NCI-H1436 (cell line): Measurements from ENCODE around the gene ERBB4.
"Not testable (repeated sequence)": the region's sequence is repeated elsewhere in the genome, so short reads cannot be mapped to it uniquely, and the experiment has no call there.

Source experiments
- DNase-seq: peaks from one replicate; lab custom pipeline; 2025; lab: John Stamatoyannopoulos, UW

The ERBB4 gene

DNA sequence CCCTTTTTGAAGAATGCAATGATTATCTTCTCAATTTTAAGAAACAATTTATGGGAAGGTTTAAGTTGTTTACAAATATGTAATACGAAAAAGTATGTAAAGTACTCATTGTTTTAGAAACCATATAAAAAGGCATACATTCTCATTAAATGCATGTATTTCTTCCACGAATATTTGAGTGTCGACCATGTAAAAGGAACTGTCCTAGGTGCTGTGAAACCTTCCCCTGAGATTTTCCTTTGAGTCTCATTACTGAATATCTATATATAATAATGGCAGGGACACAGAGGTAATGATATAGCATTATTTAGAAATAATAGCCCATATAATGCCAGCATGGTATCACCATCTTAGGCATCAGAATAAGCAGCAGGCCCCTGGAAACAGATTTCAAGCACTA, 239.3 kb downstream of the ERBB4 start:
- DNase-seq, result no peak

DNA sequence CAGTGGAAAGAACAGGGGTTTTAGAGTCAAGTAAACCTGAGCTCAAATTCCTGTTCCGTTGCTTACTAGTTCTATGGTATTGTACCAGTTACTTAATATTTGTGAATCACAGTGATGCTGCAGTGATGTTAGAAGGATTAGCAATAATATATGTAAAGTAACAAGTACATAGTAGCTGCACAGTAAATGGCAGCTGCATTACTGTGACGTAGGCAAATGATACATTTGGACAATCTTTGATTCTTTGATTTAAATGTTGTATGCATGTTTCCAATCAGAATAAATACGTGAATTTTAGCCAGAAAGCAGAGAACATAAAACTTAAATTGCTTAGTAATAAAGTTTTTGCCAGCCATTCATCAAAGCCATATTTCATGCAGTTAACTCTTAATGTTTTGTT, 243.0 kb downstream of the ERBB4 start:
- DNase-seq, result no peak

DNA sequence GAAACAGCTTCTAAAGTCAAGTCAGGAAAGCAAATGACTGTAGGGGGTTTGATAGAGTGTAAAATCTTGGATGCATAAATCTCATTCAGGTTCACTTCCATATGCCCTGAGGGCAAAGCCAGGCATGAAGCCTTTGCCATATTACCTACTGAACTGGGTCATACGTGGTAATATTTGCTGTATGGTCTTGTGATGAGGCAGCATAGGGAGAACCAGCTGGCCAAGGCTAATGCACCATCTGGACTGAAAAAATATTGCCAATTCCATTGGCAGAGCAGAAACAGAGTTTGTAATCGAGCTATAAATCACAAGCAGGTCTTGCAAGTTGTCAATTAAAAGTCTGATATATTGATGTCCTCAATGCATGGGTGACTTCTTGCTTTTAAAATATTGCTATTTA, 243.8 kb downstream of the ERBB4 start:
- no peak for DNase-seq

- no peak for DNase-seq
Measured at GRCh38 chr2:212289301-212289700, 249.3 kb downstream of the ERBB4 start.

GRCh38 chr2:212288308-212288707, 250.3 kb downstream of the ERBB4 start:
- DNase-seq, result no peak

DNA sequence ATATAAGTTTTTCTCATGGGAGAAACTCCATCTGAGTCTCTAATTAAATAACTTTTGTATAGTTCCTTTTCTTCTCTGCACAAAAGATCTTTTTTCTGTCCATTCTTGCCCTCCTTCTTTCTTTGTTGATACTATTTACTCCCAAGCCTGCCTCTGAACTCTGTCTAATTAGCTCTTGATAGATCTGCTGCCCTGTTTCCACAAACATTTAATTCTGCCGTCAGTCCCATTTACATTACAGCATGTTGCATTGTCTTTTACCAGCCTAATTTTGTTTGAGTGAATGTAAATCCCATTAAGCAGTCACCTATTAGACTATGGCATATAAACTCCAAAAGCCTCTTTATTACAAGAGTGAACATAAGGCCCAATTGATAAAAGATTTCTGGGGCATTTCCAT, 254.4 kb downstream of the ERBB4 start:
- DNase-seq, result no peak

DNA sequence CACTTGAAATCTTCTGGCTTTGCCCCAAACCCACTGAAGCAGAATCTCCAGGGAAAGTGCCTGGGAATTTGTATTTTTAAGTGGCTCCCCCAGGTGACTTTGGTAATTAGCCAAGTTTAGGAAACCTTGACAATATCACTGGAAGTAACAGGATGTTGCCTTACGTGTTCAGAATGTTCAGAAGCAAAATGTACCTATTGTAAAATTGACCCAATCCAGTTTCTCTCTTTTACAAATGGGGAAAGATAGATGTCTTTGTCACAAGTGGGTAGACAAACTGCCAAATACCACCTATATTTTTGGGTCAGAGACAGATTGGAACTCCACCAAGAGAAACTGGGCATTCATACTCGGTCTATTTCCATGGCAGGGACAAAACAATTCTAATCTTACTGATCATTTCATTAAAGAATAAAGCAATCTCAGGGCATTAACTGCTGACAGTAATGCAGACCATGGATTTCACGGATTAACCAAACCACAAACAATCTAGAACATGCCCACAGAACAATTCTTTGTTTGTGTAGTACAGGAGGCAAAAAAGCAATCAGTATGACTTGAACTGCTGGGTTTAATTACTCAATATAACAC, 255.8 kb downstream of the ERBB4 start:
- DNase-seq, result no peak

GRCh38 chr2:212276813-212277212, 261.8 kb downstream of the ERBB4 start:
- no peak for DNase-seq

DNA sequence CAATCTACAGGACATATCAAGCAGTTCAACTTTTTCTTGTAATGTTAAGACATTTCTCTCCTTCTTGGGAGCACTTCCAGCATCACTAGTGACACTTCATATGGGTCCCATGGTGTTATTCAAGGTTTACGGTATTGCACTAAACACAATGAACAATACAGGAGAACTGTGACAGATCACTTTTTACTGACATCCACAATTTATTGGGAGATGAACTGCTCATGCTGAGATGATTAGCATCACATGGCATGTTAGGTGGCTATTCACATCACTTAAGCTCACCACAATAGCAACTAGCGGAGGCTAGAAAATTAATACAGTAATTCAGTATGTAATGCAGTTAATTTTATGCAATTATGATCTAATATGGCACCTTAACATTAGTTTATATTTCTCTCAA, 264.4 kb downstream of the ERBB4 start:
- DNase-seq, result no peak

- DNase-seq, result no peak
Measured at GRCh38 chr2:212271583-212271982, 267.0 kb downstream of the ERBB4 start.

- no peak for DNase-seq
Measured at GRCh38 chr2:212269005-212269404, 269.6 kb downstream of the ERBB4 start.

GRCh38 chr2:212266297-212266696, 272.3 kb downstream of the ERBB4 start:
- DNase-seq, result no peak

DNA sequence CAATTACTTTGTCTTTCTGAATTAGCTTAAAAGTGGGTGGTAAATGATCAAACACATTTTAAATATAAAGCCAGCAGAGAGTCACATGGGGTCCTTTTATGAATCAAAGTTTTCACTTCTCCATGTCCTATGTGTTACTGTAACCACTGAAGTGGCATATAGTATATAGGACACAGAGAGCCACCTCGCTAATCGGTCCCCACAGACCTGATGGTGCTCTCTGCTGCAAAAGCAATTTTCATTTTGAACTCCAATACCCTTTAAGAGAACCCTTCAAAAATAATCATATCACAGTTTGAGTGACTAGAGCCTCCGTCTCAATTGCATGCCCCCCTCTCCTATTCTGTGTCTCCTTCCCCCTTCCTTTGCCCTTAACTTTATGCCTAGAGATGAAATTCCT, 272.8 kb downstream of the ERBB4 start:
- DNase-seq, result no peak

GRCh38 chr2:212264187-212264586, 274.4 kb downstream of the ERBB4 start:
- no peak for DNase-seq

DNA sequence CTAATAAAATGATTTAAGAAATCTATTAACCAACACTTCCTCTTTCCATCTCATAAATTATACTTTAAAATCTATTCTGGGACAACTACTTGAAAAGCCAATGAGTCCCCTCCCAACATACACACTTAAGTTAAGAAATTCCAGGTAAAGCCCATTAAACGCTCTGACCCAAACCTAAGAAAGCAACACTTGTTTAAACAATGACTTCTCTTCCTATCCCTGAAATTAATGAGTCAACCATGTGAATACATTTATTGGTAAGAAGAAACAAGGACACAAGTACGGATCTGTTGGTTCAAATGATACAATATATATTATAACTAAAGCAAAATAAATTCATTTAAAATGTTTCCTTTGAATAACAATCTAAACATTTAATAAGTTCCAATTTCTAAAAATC, 279.4 kb downstream of the ERBB4 start:
- DNase-seq, result no peak

GRCh38 chr2:212254339-212254738, 284.3 kb downstream of the ERBB4 start:
- DNase-seq, result no peak

- no peak for DNase-seq
Measured at GRCh38 chr2:212249451-212249850, 289.2 kb downstream of the ERBB4 start.

GRCh38 chr2:212245880-212246279, 292.7 kb downstream of the ERBB4 start:
- no peak for DNase-seq

DNA sequence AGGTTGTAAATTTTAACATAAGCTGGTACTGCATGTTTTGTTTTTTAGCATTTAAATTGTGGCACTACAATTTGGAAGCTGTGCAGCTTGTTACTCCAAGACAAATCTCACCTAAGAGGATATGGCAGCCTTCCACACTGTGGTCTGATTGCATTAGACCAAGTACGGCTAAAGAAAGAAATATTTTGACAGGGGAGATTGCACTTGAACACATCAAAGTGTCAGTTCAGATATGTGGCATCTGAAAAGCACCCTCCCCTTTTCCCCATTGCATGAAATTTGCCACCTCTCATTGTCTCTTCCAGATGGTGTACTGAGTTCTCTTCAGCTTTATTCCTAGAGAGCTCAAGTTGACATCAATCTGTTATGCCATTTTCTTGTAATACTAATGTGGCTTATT, 295.9 kb downstream of the ERBB4 start:
- no peak for DNase-seq

- DNase-seq, result not testable (repeated sequence)
Measured at GRCh38 chr2:212238152-212238551, 300.4 kb downstream of the ERBB4 start.

- no peak for DNase-seq
Measured at GRCh38 chr2:212237350-212238095, 301.1 kb downstream of the ERBB4 start.

GRCh38 chr2:212228743-212229171, 309.8 kb downstream of the ERBB4 start:
- DNase-seq, result no peak

- peak; percentile 78 for DNase-seq
Measured at GRCh38 chr2:212227755-212228154, 310.8 kb downstream of the ERBB4 start.

DNA sequence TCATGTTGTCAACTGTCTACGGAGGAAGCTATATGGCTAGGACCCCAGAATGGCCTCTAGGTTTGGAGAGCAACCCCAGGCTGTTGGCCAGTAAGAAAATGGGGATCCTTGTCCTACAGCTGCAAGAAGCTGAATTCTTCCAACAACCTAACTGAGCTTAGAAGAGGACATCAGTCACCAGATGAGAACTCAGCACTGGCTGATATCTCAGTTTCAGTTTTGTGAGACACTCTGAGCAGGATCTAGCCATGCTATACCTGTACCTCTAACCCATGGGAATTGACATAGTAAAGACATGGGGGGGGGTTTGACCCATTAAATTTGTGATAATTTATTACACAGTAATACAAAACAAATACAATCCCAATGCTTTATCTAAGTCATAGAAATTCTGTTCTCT, 312.5 kb downstream of the ERBB4 start:
- no peak for DNase-seq
